ENCODE data around the gene SMYD3.
A peak's percentile ranks its signal among the peaks of the same experiment; 100 is the strongest.

SMYD3 gene

GRCh38 chr1:246506674-246507481, at the start of gene SMYD3:
Gene SMYD3, minus strand, starts transcription at chr1:246507279.
- peak; percentile 73 for DNase-seq

DNA sequence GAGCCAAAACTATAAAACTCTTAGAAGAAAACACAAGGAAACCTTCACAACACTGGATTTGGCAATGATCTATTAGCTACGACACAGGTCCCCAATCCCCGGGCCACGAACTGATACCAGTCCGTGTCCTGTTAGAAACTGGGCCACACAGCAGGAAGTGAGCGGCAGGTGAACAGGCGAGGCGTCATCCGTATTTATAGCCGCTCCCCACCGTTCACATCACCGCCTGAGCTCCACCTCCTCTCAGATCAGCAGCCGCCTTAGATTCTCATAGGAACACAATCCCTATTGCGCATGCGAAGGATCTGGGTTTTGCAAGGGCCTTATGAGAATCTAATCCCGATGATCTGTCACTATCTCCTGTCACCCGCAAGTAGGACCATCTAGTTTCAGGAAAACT, 47.1 kb upstream of the SMYD3 start:
- DNase-seq: no peak

GRCh38 chr1:246552110-246552509, 45.0 kb upstream of the SMYD3 start:
- DNase-seq: no peak

DNA sequence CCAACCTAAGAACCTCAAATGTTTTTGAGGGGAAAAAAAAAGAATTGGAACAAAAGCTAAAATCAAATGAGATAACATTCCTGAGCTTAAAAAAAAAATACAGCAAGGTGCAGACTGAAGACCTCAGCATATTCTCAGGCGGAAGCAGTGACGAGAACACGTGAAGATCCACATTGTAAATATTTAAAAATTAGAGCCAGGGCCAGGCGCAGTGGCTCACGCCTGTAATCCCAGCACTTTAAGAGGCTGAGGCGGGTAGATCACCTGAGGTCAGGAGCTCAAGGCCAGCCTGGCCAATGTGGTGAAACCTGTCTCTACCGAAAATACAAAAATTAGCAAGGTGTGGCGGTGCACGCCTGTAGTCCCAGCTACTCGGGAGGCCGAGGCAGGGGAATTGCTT, 43.3 kb upstream of the SMYD3 start:
- DNase-seq: no peak

- DNase-seq: no peak
These were observed 42.6 kb upstream of the SMYD3 start for GRCh38 chr1:246549665-246550064.

DNA sequence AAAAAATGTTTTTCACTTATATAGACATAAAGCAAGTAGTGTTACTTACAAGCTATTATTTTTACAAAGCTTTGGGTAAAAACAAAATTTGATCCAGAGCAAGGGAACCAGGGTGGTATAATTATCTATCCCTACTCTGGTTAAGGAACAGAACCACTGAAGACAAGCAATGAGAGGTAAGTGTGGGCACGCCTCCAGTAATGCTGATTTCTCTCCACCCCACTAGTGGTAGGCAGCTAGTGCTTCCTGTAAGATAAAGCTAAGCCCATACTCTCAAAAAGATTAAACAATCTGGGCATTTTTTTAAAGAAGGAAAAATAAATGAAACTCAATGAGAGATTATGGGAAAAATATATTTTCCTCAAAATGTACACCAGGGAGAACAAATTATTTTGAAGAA, 36.9 kb upstream of the SMYD3 start:
- DNase-seq: no peak

DNA sequence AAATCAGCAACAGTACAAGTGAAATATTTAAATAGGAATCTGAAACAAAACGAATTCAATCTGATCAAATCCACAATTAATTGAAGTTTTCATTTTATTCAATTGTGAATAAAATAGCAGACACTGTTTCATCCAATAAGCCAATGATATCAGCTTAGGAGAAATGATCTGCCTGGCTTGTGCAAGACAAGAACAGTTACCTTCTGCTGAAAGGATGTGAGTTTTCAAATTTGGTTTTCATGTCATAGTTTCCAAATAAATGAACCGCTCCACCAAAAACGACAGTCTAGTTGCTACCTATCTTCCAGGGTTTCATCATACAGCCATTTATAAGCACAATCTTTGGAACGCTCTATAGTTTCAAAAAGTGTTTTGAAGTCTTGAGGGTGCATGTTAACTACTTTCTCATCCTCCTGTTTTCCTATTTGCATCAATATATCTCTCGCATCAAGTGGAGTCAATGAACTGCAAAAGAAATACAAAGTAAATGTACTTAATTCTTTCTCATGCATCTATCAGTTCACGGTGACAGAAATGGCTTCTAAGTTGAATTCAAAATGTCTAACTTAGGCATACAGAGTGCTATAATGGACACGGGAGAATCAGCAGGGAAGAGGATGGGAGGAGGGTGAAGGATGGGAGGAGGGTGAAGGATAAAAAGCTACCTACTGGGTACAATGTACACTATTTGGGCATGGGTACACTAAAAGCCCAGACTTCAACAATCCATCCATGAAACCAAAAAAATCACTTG, 33.8 kb upstream of the SMYD3 start:
- no peak for DNase-seq

DNA sequence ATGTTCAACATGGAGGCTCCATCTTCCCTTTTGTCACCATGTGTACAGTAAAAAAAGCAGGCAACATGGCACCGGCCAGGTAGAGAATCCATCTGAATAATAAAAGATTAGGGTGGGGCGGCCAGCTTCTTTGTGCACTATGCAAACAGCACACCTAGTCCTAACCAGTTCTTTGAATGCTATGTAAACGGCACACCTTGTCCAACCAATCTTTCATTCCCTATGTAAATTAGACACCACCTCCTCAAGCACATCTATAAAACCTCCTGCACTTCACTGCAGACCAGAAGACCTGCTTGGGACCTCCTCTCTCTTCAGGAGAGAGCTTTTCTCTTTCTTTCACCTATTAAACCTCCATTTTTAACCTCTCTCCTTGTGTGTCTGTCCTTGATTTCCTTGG, 30.8 kb upstream of the SMYD3 start:
- no peak for DNase-seq

- DNase-seq: no peak
These were observed 30.4 kb upstream of the SMYD3 start for GRCh38 chr1:246537441-246537840.

DNA sequence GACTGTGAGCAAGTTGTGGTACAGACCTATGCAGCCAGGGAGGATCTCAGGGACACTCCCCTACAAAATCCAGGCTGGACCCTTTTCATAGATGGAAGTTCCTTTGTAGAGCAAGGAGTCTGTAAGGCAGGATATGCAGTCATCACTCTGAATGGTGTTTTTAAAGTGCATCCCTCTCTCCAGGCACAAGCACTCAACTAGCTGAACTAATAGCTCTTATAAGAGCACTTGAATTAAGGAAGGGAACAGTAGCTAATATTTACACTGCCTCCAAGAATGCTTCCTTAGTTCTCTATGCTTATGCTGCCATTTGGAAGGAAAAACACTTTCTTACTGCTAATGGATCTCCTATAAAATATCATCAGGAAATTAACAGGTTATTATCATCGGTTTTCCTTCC, 27.0 kb upstream of the SMYD3 start:
- no peak for DNase-seq

GRCh38 chr1:246533371-246533905, 26.4 kb upstream of the SMYD3 start:
- DNase-seq: no peak

DNA sequence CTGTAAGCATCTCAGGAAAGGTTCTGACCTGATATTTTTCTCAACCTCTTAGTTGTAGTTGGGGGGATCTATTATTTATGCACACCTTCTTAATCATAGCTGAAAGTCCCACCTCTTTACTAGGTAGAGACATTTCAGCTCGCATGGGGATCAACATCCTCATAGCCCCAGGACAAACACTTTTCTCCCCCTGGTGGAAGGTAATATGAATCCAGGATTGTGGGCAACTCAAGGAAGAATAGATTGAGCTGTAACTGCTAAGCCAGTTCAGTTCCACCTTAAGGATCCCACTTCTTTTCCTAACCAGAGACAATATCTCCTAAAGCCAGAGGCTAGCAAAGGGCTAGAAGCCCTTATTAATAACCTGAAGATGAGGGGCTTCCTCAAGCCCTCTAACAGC, 25.4 kb upstream of the SMYD3 start:
- no peak for DNase-seq

DNA sequence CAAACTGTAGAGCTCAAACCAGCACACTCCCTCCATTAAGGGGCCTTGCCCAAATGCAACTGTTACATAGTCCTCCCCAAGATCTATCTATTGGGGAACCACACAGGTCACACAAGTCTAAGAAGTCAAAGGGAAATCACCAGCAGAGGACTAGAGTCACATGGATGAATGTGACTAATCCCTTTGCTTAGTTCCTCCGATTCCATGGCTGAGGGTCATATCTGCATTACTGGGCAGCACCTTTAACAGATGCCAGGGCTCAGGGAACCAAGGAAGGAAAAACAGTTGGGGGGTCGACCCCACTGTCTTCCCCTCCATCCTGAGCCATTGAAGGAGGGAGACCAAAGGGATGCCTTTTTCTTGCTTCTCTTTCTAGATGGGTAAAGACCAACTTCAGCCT, 23.4 kb upstream of the SMYD3 start:
- no peak for DNase-seq

DNA sequence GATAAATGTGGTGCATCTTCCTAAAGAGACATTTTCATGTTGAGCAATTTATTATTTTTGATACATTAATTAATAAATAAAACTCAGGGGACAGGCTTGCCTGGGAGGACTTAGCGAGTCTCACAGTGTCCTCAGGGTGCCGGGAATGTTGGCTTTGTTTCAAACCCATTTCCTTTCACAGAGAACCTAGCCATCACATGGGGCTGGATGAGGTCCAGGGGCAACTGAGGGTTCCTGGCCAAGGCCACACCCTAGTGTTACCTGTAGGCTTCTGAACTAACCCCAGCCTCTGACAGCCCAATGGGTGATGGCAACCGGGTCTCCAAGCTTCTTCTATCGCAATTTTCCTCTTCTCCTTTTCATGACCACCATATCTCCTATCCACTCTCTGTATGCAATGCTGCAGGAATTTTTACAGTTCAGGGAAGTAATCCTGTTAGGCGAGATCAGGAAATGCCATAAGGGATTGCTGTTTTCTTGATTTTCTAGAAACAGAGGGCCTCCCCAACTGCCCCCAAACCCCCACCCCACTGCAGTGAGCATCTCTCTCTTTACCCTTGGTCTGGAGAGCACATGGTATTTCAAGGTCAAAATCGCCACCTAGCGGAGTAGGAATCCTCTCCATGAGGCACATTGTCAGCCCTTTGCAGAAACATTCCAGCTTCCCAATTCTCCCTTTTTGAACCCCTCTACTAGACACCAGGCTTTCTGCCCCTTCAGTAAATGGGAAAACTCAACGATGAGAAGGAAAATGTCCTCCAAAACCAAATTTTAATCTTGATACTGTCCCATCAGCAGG, 22.1 kb upstream of the SMYD3 start:
- no peak for DNase-seq

GRCh38 chr1:246527402-246528088, 20.5 kb upstream of the SMYD3 start:
- DNase-seq: no peak

DNA sequence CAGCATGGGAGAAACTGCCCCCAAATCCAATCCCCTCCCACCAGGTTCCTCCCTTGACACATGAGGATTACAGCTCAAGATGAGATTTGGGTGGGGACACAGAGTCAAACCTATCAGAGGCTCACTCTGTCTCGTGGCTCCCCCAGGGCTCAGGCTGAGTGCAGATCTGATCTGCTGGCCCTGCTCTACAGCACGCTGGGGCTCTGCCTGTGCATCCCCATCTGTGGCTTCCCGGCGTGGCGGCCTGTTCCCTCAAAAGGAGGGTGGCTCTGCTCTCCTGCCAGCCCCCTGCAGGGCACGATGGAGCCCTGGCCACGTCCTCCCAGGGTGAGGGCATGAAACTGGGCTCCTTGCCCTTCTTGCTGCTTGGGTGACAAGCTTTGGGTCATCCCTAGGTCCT, 19.8 kb upstream of the SMYD3 start:
- no peak for DNase-seq

GRCh38 chr1:246526380-246526779, 19.3 kb upstream of the SMYD3 start:
- no peak for DNase-seq

DNA sequence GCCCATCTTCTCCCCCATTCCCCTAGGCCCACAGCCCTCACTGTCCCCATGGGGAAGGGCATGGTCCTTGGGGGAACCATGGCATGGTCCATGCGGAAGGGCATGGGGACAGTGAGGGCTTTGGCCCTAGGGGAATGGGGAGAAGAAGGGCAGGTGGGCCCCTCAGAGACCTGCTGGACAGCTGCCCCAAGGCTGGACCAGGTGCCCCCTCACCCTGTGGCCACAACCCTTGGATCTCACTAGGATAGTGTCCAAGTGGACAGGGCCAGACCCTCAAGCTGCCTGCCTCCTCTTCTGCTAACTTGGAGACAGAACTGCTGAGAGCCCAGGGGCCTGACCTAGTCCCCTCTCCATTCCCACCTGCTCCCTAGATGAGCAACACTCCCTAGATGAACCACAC, 12.4 kb upstream of the SMYD3 start:
- DNase-seq: no peak

GRCh38 chr1:246518456-246519205, 11.6 kb upstream of the SMYD3 start:
- no peak for DNase-seq

DNA sequence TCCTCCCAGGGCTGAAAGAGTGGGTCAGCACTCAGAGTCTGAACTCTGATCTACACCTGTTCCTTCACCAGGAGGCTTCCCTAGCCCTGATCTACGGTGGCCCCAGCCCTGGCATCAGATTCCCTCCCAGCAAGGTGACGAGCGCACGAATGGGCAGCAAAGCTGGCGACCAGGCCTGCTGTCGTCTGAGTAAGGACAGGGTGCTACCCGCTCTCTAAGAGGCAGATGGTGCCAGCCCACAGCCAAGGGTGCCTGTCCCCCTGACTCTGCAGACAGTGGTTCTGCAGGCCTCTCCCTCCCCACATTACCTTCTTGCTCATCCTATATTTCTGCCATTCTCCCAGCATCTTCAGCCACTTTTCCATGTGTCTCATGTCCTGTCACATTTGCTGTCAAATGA, 10.3 kb upstream of the SMYD3 start:
- no peak for DNase-seq

DNA sequence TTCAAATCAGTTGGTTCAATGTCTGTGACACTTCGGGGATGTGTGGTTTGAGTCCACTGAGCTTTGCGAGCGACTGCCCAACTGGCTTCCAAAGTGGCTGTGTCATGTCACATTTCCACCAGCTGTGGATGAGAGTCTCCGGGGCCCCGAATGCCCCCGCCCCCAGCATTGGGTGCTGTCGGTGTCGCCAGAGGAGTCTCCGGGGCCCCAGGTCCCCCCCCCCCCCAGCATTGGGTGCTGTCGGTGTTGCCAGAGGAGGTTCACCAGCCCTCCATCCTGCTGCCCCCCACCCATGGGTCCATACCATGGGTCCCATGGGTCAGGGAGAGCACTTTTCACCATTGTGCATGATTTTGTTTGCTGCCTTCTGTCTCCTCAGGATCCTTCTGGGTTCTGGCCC, 9.0 kb upstream of the SMYD3 start:
- no peak for DNase-seq

DNA sequence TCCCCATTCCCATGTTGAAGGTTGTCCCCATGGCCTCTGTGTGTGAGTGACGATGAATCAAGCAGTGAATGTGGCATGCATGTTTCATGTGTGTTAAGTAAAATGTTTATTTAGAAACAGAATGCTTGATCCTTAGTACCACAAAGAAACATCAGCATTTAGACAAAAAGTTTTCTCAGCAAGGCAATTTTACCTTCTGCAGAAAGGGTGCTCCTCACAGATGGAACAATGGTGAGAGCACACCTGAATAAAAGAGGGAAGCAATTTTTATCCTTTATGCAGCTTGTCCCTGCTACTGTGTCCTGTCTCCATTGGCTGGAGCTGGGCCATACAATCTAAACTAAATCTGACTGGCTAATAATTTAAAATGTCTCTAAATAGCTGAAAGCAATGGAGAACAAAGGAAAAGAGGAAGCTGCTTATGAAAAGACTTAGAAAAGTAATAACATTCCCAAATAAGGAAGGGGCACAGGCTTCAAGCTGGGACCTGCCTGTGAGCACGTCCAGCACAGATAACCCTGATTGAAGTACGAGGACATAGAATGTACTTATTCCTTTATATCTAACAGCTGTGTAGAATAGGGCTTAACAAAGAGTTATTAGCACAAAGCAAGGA, 8.4 kb upstream of the SMYD3 start:
- no peak for DNase-seq

Data from activated effector memory CD4-positive, alpha-beta T cell treated with Interleukin-2 at 50 U/mL for 16 hours (primary cell).